Hepatocyte (in vitro differentiated cells): ENCODE measurements around the gene PRPF19. TPM values are rescaled to one million over a fixed set of nuclear protein-coding genes. Genes with fewer than 3 reads are reported as not detected.

ENCODE experiments used
- DNase-seq: peaks from one replicate; pipeline ENCODE4 v3.0.0-alpha.2; 2016; ENCODE audit warnings: low spot score
- H2AFZ ChIP-seq: fragments of 200-600 bp; sonication (generic); 2 replicates; pipeline ENCODE4 v1.6.0; 2016; ENCODE audit warnings: antibody characterized with exemption, mild to moderate bottlenecking
- H3K27ac ChIP-seq: fragments of 200-600 bp; sonication (generic); 2 replicates; pipeline ENCODE4 v1.5.1; 2016; ENCODE audit warnings: mild to moderate bottlenecking
- H3K27me3 ChIP-seq: fragments of 200-600 bp; sonication (generic); 2 replicates; pipeline ENCODE4 v1.6.1; 2016
- H3K36me3 ChIP-seq: fragments of 200-600 bp; sonication (generic); replicated peaks from 2 replicates; pipeline ENCODE4 v1.5.1; 2016; ENCODE audit warnings: low read depth; ENCODE audit not compliant: insufficient read depth
- H3K4me1 ChIP-seq: fragments of 200-600 bp; sonication (generic); 2 replicates; pipeline ENCODE4 v1.5.1; 2016; ENCODE audit warnings: mild to moderate bottlenecking, moderate library complexity; ENCODE audit not compliant: insufficient read depth
- H3K4me2 ChIP-seq: fragments of 200-600 bp; sonication (generic); 2 replicates; pipeline ENCODE4 v1.6.0; 2016
- H3K4me3 ChIP-seq: fragments of 200-600 bp; sonication (generic); 2 replicates; pipeline ENCODE4 v1.5.1; 2016; ENCODE audit warnings: mild to moderate bottlenecking
- H3K79me2 ChIP-seq: fragments of 200-600 bp; sonication (generic); 2 replicates; pipeline ENCODE4 v1.6.0; 2017; ENCODE audit warnings: mild to moderate bottlenecking
- H3K9me2 ChIP-seq: fragments of 200-600 bp; sonication (generic); replicated peaks from 2 replicates; pipeline ENCODE4 v1.6.0; 2017; ENCODE audit warnings: mild to moderate bottlenecking; ENCODE audit not compliant: insufficient read depth
- H3K9me3 ChIP-seq: fragments of 200-600 bp; sonication (generic); 2 replicates; pipeline ENCODE4 v1.5.1; 2016; ENCODE audit warnings: low read depth, mild to moderate bottlenecking
- H4K20me1 ChIP-seq: fragments of 200-600 bp; sonication (generic); 2 replicates; pipeline ENCODE4 v1.6.0; 2016; ENCODE audit warnings: mild to moderate bottlenecking; ENCODE audit not compliant: insufficient read depth, poor library complexity, severe bottlenecking
- CTCF ChIP-seq: fragments of 200-600 bp; sonication (generic); IDR thresholded peaks from 2 replicates; pipeline ENCODE4 v1.5.1; 2016; ENCODE audit warnings: antibody characterized with exemption, mild to moderate bottlenecking; ENCODE audit not compliant: poor library complexity
- EZH2 ChIP-seq: fragments of 200-600 bp; sonication (generic); IDR thresholded peaks from 2 replicates; pipeline ENCODE4 v1.6.1; 2016; ENCODE audit warnings: antibody characterized with exemption, mild to moderate bottlenecking, borderline replicate concordance
- EZH2phosphoT487 ChIP-seq: fragments of 200-600 bp; sonication (generic); IDR thresholded peaks from one replicate; pipeline ENCODE4 v1.6.1; 2018; ENCODE audit warnings: antibody characterized with exemption, mild to moderate bottlenecking, low read depth, moderate library complexity; ENCODE audit not compliant: unreplicated experiment, severe bottlenecking
- WGBS: methylation state at CpG from one replicate; pipeline ENCODE4 v1.1.6; 2016; ENCODE audit warnings: low lambda C conversion rate; ENCODE audit errors: missing lambda C conversion rate; 5-methylcytosine and 5-hydroxymethylcytosine counted together
- polyA plus RNA-seq: library from polyadenylated mRNA; unstranded; fragments of >200 nt; fragmentation: Nextera tagmentation; extraction: Ambion mirVana; gene quantifications from 2 replicates; pipeline ENCODE4 v1.2.1, GENCODE V29; 2016
- total RNA-seq: library from RNA; depleted of rRNA; stranded (reverse); fragments of >200 nt; gene quantifications from 2 replicates; pipeline ENCODE4 v1.2.3, GENCODE V29; 2014

PRPF19 gene
- total and polyA plus RNA-seq, 2 experiments from 2014 or later = 19.3 to 53.8 TPM

GRCh38 chr11:60879971-60880588 lies 26.3 kb downstream of the PRPF19 start:
- no peaks in the 10 kb centered on the region for H3K9me2 ChIP-seq
- no peaks in the 10 kb centered on the region for H3K4me1 ChIP-seq
- no peak overlapping the region for H3K4me2 ChIP-seq
- no peaks in the 10 kb centered on the region for H3K27me3 ChIP-seq
- no peak overlapping the region for H3K27ac ChIP-seq
- no peak overlapping the region for H3K4me3 ChIP-seq
- H3K36me3 ChIP-seq = no peaks in the 10 kb centered on the region
- no peaks in the 10 kb centered on the region for H3K9me3 ChIP-seq
- TF ChIP-seq EZH2phosphoT487 (no peak), EZH2 (no peak), CTCF (no peak)
- H2AFZ ChIP-seq = no peak overlapping the region
- no peaks in the 10 kb centered on the region for H3K79me2 ChIP-seq
- DNase-seq = no peak
- WGBS = 87% methylated on average over 5 of the region's 5 CpGs
- H4K20me1 ChIP-seq = no peaks in the 10 kb centered on the region

- TF ChIP-seq EZH2 (no peak), EZH2phosphoT487 (no peak), CTCF (no peak)
- H3K36me3 ChIP-seq = no peaks in the 10 kb centered on the region
- H4K20me1 ChIP-seq = no peaks in the 10 kb centered on the region
- H3K4me3 ChIP-seq = no peak overlapping the region
- H3K9me2 ChIP-seq = no peaks in the 10 kb centered on the region
- no peaks in the 10 kb centered on the region for H3K27me3 ChIP-seq
- no peaks in the 10 kb centered on the region for H3K79me2 ChIP-seq
- 93% methylated on average over 1 of the region's 1 CpG for WGBS
- no peak overlapping the region for H3K27ac ChIP-seq
- no peak overlapping the region for H2AFZ ChIP-seq
- H3K4me1 ChIP-seq = no peaks in the 10 kb centered on the region
- DNase-seq = no peak
- no peak overlapping the region for H3K4me2 ChIP-seq
- H3K9me3 ChIP-seq = no peaks in the 10 kb centered on the region
These were observed 27.3 kb downstream of the PRPF19 start for GRCh38 chr11:60879104-60879503.

- H3K9me2 ChIP-seq = no peaks in the 10 kb centered on the region
- no peaks in the 10 kb centered on the region for H3K36me3 ChIP-seq
- TF ChIP-seq EZH2phosphoT487 = no peak
- no peaks in the 10 kb centered on the region for H3K4me1 ChIP-seq
- no peaks in the 10 kb centered on the region for H4K20me1 ChIP-seq
- H3K79me2 ChIP-seq = no peaks in the 10 kb centered on the region
- no peaks in the 10 kb centered on the region for H3K9me3 ChIP-seq
- DNase-seq = no peak
- no peak overlapping the region for H3K4me2 ChIP-seq
- H3K27me3 ChIP-seq = no peaks in the 10 kb centered on the region
- H3K4me3 ChIP-seq = no peak overlapping the region
- no peak overlapping the region for H3K27ac ChIP-seq
- no peak overlapping the region for H2AFZ ChIP-seq
- 88% methylated on average over 5 of the region's 5 CpGs for WGBS
These were observed 27.9 kb downstream of the PRPF19 start for GRCh38 chr11:60878245-60879101.

GRCh38 chr11:60876168-60876485 lies 30.3 kb downstream of the PRPF19 start:
- Histone ChIP-seq H3K27ac (peak overlapping the region; percentile 34), H3K9me3 (no peaks in the 10 kb centered on the region), H3K4me3 (no peak overlapping the region), H4K20me1 (no peaks in the 10 kb centered on the region), H3K4me2 (no peak overlapping the region), H3K27me3 (no peaks in the 10 kb centered on the region), H2AFZ (no peak overlapping the region), H3K9me2 (no peaks in the 10 kb centered on the region), H3K4me1 (no peaks in the 10 kb centered on the region), H3K79me2 (no peaks in the 10 kb centered on the region), H3K36me3 (no peaks in the 10 kb centered on the region)
- DNase-seq = no peak
- TF ChIP-seq CTCF = no peak
- no peak for TF ChIP-seq EZH2phosphoT487
- TF ChIP-seq EZH2 = no peak
- 91% methylated on average over 2 of the region's 2 CpGs for WGBS
